ENCODE results near the gene ACAA1.
"Not testable (repeated sequence)": the region's sequence is repeated elsewhere in the genome, so short reads cannot be mapped to it uniquely, and the experiment has no call there.

Gene ACAA1

DNA sequence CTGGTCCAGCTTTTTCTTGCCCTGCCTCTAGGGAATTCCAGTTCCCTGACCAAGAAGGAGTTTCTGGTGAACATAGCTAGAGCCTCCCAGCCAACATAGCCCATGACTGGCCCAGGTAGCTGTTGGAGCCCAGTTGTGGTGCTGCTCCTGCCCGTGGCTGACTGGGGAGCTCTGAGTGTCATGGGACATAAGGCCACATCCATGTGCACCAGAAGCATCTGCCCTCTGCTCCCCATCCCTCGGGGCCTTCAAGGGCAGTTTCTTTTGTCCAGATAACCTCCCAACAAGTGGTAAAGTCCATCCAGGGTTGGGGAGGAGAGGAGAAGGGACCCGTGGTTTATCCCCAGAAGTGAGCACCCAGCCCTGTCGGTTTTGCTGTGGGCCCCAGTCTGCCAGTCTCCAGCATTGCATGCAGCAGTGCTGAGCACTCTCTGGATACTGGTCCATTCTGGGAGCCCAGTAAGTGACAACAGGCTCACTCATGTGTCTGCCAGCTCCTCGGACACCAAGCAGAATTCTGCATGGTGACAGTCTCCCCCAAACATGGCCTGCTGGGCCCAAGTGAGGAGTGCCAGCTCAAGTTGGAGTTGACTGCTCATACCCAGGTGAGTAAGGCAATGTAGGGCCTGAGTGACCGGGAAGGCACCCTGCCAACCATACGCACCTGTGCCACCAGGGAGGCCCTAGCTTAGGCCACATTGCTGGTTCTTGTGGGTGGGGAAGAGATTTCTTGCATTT lies 28.8 kb downstream of the ACAA1 start:
- in situ Hi-C loops (cut with HindIII; ENCODE audit: low sequenced_read_pairs): no loop called here

DNA sequence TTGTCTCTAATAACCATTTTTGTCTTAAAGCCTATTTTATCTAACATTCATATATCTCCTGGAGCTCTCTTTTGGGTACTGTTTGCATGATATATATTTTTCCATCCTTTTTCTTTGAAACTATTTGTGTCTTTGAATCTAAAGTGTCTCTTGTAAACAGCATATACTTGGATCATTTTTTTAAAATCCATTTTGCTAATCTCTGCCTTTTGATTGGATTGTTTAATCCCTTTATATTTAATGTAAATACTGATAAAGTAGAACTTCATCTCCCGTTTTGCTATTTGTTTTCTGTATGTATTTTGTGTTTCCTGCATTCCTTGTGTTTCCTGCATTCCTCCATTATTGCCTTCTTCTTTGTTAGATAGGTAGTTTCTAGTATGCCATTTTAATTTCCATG lies 31.4 kb downstream of the ACAA1 start:
- in situ Hi-C loops (cut with HindIII; ENCODE audit: low sequenced_read_pairs): no loop called here

DNA sequence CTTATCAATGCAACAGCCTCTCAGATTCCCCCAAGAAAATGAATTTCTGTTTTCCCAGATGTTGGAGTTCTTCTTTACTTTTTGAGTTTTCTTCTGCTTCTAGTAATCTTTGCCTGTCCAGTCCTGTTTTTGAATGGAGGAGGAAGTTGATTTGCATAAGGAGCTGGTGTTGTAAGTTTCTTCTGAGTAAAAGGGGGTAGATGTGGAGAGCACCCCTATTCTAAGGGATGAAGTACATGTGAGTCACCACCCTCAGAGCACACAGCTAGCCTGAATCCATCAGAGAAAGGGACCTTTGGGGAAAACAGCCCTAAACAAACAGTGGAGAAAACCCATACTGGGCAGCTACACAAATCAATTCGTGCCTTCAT lies 34.5 kb downstream of the ACAA1 start:
- in situ Hi-C loops (cut with HindIII; ENCODE audit: low sequenced_read_pairs): no loop called here

DNA sequence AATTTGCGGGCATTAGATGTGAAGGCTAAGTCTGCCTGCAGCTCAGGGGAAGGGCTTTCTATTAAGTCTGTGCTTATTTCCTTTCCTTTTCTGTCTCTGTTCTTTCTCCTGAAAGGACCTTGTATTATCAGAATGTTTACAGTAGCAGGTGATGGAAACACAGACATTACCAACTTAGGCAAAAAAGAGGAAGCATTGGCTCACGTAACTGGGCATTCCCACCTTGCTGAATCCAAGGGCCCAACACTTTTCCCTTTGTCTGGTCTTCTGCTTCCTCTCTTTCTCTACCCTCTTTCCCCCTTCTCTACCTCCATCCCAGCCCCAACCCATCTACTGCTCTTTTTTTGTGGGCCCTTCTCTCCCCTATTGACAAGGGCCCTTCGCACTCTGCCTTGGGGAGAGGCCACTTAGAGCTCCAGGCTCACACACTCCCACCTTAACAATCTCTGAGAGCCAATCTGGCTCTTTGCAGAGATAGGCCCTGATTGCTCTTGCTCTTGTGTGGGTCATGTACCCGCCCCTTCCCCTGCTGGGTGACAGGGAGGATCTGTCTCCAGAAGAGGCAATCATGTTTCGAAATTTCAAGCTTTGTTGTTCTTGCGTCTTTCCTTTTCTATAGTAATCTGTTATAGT lies 35.0 kb downstream of the ACAA1 start:
- in situ Hi-C loops (cut with HindIII; ENCODE audit: low sequenced_read_pairs): no loop called here

DNA sequence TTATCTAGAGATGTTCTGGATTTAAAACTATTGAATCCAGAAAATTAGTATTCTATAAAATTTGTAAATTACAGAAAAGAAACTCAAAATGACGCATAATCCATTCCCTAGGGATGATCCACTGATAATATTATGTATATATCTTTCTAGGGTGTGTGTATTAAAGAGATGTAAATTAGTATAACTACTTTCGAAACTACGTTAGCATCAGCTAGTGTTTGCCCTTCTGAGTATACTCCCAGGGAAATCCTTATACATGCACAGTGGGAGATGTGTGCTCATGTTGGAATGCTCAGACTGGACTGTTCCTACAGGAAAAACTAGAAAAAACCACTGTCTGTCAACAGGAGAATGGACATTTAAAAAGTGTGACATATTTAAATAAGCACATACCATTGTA lies 36.4 kb downstream of the ACAA1 start:
- in situ Hi-C loops (cut with HindIII; ENCODE audit: low sequenced_read_pairs): no loop called here

DNA sequence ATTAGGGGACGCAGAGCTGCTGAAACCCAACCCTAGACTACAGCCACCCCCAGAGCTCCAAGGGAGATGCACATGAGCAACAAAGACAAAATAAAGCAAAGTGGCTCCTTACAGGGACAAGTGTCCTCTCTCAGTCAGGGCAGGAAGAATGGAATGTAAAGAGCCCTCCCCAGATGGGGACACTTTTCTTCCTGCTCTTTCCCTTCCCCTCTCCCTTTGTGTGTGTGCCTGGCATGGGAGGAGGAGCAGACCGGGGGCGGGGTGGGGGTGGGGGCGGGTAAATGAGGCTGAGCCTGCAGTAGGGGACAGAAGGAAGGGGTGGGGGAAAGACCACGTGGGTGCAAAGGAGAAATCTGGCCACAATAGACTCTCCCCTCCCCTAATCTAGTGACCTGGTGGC lies 37.4 kb downstream of the ACAA1 start:
- in situ Hi-C loops (cut with HindIII; ENCODE audit: low sequenced_read_pairs): no loop called here

DNA sequence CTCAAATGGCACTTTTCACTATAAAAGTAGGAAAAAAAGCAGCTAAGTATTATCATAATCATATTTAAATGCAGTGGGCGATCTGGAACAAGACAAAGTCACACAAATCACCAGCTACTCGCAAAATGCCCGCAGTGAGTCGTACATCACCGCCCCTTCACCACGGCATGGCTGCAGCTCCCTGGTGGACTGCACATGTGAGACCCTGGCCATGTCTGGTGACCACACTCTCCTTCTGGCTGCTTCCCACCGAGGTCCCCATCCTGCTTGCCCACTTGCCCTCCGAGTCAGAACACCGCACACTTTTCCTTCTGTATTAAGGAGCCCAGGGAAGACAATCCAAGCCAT lies 38.6 kb downstream of the ACAA1 start:
- in situ Hi-C loops (cut with HindIII; ENCODE audit: low sequenced_read_pairs): no loop called here

DNA sequence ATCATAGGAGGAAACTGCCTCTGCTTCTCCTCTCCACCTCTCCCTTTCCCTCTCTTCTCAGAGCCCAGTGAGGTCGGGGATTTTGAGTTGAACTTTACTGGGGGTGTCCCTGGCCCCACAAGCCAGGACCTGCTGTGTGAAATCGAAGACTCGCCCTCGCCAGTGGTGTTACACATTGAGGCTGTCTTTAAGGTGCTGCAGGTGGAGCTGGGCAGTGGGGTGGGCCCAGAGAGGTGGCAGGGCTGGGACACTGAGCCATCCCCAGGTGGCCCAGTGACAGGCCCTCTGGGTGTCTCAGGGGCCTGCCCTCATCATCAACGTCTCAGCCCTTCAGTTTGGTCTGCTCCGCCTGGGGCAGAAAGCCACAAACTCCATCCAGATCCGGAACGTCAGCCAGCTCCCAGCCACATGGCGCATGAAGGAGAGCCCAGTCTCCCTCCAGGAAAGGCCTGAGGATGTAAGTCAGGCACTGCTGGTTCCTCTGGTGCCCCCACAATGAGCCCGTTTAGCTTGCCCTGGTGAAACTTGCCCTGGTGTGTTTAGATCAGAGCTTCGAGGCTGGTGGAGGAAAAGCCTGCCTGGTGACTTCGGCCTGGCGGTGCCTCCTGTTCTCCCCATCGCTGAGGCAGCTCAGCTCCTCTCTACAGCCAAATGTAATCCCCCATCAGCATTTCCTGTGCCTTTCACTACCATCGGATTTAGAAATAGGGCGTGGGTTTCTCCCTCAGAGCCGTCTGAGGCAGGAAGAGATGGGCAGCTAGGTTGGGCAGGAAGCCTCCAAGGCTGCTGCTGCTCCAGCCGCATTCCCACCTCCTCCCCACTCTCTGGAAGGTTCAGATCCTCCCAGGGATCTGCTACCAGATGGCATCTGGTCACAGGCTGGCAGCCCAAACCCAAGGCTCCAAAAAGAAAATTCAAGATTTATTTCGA lies 39.2 kb downstream of the ACAA1 start:
- in situ Hi-C loops (cut with HindIII; ENCODE audit: low sequenced_read_pairs): no loop called here

DNA sequence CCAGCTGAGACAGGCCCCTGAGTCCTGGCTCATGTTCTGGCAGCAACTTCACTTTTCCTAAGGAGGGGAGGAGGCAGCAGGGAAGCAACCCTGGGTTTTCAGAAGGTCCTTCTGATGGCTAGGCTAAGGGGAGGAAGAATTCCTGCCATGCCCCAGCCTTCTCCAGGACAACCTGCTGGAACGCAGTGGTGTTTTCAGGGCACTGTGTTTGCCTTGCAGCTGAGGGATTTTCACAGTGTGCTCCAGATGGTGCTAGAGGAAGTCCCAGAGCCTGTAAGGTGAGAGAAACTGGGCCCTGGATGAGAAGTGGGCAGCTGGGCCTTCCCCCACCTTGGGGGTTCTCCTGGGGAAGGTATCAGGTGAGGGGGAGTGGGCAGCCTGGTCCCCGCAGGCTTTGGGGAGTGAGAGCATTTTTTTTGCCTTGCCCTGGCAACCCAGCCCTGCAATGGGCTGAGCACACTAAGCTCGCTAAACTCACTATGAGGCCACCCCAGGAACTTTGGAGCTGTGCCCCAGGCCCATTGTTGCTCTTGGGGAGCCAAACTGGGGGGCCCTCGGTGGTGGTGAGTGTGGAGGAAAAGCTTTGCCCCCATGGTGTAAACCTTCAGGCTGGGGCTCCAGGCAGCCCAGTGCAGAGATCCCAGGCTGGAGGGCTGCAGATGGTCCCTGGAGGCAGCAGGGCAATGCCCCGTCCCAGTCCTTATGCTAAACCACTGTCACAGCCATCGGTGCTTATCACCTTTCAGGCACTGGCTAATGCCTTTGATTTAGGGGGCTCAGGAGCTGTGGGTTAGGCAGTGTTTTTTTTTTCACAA lies 41.1 kb downstream of the ACAA1 start:
- in situ Hi-C loops (cut with HindIII; ENCODE audit: low sequenced_read_pairs): no loop called here

DNA sequence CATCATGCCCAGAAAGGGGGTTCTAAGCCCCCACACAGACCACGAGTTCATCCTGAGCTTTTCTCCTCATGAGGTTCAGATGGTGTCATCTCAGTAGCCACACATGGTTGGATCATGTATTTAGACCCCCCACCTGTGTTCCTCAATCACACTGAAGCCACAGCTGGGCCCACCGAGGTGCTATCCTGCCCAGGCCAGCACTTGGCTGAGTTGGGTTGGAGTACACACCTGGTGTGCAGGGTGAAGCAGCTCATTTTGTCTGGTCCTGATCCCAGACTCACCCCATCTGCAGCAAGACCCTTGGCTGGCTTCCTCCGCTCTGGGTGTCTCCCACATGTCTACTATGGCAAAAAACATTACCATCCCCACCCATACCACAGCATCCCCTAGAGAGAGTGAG lies 41.9 kb downstream of the ACAA1 start:
- in situ Hi-C loops (cut with HindIII; ENCODE audit: low sequenced_read_pairs): no loop called here

DNA sequence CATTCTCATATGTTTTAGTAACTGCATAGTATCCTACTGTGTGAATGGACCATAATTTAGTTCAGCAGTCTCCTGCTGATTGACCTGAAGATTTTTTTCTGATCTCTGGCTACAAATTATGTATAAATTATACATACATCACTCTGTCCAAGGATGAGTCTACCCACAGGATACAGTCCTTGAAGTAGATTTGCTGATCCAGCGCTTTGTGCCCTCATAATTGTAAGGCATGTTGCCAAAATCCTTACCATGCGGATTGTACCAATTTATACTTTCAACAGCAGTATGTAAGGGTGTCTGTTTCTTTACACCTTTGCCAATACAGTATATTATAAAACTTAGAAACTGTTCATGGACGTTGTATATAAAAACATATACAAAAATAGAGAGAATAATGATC lies 46.5 kb downstream of the ACAA1 start:
- in situ Hi-C loops (cut with HindIII; ENCODE audit: low sequenced_read_pairs): no loop called here

DNA sequence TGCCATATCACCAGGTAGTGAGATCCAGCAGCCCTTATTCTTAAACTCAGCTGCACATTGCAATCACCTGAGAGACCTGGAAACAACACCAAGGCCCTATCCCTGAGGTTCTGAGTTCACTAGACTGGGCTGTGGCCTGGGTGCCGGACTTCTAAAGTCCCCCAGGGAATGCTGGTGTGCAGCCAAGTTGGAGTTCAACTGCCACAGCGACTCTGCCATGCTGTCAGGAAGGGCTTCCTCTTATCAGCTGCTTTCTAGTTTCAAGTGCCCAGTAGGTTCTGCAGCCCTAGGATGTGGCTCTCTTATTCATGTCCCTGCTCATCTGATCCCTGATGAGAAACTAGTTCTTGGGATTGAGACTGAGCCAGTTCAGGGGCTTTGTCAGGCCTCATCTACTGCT lies 47.8 kb downstream of the ACAA1 start:
- in situ Hi-C loops (cut with HindIII; ENCODE audit: low sequenced_read_pairs): no loop called here

DNA sequence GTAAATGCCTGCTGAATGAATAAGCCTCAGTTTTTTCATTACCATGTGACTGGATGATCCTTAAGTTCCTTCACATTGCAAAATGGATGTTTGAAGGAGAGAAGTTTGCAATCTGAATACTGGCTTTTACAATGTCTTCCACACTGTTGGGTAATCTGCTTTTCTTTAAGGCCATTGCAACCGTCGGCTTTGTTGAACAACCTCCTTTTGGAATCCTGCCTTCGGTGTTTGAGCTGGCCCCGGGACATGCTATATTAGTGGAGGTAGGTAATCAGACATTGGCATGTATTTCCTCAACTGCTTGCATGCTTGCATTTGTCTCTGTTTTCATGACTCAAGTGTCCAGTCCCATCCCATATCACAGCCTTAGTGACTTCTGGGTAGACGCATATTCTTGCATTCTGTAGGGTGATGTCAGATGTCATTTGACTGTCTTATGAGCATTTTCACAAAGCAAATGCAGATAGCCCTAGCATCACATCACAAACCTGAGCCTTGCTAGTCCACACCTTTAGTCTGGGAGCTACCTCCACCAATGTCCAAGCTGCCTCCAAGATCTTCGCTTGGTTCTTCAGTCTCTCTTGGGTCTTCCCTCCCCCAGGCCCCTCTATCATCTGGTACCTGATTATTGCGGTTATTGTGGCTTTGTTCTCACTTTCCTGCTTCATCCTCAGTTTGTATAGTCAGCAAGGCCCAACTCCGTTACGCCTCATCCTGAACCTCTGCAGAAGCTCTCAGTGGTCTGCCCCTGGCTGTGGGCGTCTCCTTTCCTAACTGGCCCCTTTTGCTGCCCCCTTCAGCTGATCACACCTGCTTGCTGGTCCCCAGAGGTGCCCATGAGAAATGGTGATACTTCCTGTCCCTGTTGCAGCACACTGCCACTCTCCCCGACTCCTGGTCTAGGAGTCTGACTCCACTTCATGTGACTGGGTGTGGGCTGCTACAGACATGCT lies 48.5 kb downstream of the ACAA1 start:
- in situ Hi-C loops (cut with HindIII; ENCODE audit: low sequenced_read_pairs): no loop called here

DNA sequence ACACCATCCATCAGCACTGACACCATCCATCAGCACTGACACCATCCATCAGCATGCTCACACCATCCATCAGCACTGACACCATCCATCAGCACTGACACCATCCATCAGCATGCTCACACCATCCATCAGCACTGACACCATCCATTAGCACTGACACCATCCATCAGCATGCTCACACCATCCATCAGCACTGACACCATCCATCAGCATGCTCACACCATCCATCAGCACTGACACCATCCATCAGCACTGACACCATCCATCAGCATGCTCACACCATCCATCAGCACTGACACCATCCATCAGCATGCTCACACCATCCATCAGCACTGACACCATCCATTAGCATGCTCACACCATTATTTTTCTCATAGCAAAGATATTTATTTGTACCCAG lies 49.6 kb downstream of the ACAA1 start:
- in situ Hi-C loops (cut with HindIII; ENCODE audit: low sequenced_read_pairs): not testable (repeated sequence)

DNA sequence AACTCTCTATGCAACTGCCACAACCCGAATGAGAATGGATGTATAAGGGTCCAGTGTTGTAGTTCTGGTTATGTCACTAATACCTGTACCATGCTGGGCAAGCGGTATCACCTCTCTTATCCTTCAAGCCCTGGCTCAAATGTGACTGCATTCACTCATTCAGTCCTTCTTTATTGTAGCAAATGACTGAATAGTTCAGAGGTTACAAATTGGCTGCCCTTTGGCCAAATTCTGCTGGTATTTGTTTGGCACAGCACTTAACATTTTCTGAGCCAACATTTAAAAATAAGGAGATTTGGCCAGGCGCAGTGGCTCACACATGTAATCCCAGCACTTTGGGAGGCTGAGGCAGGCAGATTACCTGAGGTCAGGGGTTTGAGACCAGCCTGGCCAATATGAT lies 50.4 kb downstream of the ACAA1 start:
- in situ Hi-C loops (cut with HindIII; ENCODE audit: low sequenced_read_pairs): no loop called here

DNA sequence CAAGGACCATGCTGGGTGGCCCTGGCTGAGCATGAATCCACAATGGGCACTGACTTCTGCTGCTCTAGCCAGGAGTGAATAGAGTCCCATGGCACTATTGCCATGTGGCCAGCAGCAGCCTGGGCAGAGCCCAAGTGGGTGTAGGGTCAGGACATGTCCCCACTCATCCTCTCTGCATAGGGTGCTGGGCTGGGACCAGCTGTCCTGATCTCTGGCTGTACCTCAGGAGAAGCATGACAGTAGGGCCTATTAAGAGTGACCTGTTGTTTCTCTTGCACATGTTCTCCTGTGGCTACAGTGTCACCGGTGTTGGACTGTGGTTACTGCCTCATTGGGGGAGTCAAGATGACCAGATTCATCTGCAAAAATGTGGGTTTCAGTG lies 51.0 kb downstream of the ACAA1 start:
- in situ Hi-C loops (cut with HindIII; ENCODE audit: low sequenced_read_pairs): no loop called here

DNA sequence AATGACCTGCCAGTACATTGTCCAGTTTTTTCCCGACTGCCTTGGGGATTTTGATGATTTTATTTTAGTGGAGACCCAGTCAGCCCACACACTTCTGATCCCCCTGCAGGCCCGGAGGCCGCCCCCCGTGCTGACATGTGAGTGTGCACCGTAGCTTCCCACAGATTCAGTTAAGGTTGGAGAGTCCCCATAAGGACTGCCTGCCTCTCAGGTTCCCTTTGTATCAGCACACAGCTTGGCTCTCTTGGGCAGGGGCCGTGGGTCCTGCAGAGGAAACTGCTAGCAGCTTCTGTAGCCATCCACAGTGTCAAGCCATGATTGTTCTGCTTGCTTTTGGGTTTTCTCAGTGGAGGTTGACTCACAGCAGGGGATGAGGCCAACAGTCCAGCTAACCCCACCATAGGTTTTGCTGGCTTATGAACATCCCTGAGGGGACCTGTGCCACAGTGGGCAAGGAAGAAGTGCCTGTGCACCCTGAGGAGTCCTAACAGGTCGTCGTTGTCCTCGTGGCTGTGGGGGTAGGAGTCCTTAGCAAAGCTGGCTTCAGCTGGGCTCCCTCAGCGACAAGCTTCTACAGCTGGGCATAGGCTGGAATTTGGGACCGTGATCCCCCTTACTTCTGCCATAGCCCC lies 51.5 kb downstream of the ACAA1 start:
- in situ Hi-C loops (cut with HindIII; ENCODE audit: low sequenced_read_pairs): no loop called here

DNA sequence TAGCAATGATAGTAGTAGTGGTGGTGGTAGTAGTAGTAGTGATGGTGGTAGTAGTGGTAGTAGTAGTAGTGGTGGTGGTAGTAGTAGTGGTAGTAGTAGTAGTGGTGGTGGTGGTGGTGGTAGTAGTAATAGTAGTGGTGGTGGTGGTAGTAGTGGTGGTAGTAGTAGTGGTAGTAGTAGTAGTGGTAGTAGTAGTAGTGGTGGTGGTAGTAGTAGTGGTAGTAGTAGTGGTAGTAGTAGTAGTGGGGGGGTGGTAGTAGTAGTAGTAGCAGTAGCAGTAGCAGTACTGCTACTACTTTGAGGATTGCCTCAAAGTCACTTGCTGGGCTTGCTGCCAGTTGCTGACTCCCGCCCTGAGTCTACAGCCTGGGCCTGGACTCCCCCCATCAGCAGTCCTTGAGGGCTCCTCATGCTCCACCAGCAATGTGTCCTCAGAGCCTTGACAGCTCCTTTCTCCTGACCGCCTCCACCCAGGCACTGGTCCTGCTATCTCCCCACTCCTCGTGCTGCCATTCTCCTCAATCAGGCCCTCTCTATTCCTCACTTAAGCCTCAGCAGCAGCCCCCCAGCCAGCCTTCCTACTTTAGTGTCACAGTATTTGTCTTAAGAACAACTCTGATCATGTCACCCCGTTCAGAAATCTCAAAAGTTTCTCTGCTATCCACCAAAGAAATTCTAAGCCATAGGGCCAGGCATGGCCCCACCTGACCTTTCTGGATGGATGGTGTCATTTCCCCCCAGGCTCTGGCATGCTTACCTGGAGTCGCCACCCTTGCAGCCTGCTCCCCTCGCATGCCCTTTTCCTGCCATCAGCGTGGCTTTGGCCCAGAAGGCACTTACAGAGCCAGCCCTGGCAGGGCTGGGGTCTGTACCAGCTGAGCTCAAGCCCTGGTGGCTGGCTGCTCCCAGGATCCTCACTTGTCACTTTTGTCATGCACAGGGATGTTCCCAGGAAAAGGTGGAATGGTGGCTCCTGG lies 52.3 kb downstream of the ACAA1 start:
- in situ Hi-C loops (cut with HindIII; ENCODE audit: low sequenced_read_pairs): no loop called here
